ENCODE measurements around the gene FAF1. TPM values are rescaled to one million over a fixed set of nuclear protein-coding genes. Genes with fewer than 3 reads are reported as not detected.
"Not testable (repeated sequence)": the region's sequence is repeated elsewhere in the genome, so short reads cannot be mapped to it uniquely, and the experiment has no call there.

The FAF1 gene
- total and polyA plus RNA-seq, 4 donors = 27.2 to 51.6 (median 37.1) TPM

GRCh38 chr1:50531027-50531426 is 429.0 kb downstream of the FAF1 start:
- ATAC-seq (ENCODE audit: insufficient read depth, low FRiP score) (no peak), DNase-seq (no peak)
- Histone ChIP-seq H3K4me1 (ENCODE audit: control insufficient read depth in 5 of 5, insufficient read depth in 5 of 5, low read length in 5 of 5) (no peaks in the 10 kb centered on the region), H3K27me3 (ENCODE audit: control insufficient read depth in 3 of 3, insufficient read depth in 3 of 3, low read length in 2 of 3) (no peaks in the 10 kb centered on the region), H3K9ac (ENCODE audit: insufficient read depth in 1 of 2, low read length in 2 of 2) (no peak overlapping the region), H3K4me3 (no peak overlapping the region), H3K27ac (ENCODE audit: low read depth in 1 of 2, low read length in 1 of 2) (no peak overlapping the region), H3K9me3 (ENCODE audit: control insufficient read depth in 4 of 4, insufficient read depth in 3 of 4, low read length in 3 of 4) (no peaks in the 10 kb centered on the region), H3K36me3 (ENCODE audit: control insufficient read depth in 4 of 4, insufficient read depth in 4 of 4, low read length in 4 of 4) (peaks cover 0 to 6% (median 1%) of the 10 kb centered on the region in 4 donors)
- TF ChIP-seq, protein P1, sequence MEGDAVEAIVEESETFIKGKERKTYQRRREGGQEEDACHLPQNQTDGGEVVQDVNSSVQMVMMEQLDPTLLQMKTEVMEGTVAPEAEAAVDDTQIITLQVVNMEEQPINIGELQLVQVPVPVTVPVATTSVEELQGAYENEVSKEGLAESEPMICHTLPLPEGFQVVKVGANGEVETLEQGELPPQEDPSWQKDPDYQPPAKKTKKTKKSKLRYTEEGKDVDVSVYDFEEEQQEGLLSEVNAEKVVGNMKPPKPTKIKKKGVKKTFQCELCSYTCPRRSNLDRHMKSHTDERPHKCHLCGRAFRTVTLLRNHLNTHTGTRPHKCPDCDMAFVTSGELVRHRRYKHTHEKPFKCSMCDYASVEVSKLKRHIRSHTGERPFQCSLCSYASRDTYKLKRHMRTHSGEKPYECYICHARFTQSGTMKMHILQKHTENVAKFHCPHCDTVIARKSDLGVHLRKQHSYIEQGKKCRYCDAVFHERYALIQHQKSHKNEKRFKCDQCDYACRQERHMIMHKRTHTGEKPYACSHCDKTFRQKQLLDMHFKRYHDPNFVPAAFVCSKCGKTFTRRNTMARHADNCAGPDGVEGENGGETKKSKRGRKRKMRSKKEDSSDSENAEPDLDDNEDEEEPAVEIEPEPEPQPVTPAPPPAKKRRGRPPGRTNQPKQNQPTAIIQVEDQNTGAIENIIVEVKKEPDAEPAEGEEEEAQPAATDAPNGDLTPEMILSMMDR (IDR thresholded peaks at IDR 0.05; ENCODE audit: control extremely low read depth, extremely low read depth) = no peak
- 64 to 66% methylated on average over 2 of the region's 2 CpGs for WGBS, 2 donors

DNA sequence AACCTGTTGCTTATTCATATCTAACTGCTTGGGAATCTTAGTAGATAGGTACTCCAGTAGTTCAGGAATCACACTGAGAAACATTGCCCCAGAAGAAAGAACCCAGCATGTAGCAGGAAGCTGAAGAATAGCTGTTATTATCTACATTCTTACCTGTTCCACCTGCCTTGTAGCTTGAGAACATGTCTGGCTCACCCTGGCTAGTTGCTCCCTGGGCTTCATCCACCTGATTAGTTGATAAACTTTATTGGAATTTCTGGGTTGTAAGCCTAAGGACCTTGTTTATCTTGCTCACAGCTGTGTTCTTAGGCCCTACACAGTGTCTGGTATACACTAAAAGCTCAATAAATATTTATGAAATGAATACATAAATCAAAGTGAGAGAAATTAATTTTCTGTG is 430.6 kb downstream of the FAF1 start:
- no peak overlapping the region for H3K4me3 ChIP-seq
- TF ChIP-seq, protein P1 (IDR thresholded peaks at IDR 0.05; ENCODE audit: control extremely low read depth, extremely low read depth) = no peak
- ATAC-seq (ENCODE audit: insufficient read depth, low FRiP score) (no peak), DNase-seq (no peak)
- no peaks in the 10 kb centered on the region for H3K27me3 ChIP-seq (ENCODE audit: control insufficient read depth in 3 of 3, insufficient read depth in 3 of 3, low read length in 2 of 3)
- H3K27ac ChIP-seq (ENCODE audit: low read depth in 1 of 2, low read length in 1 of 2) = no peak overlapping the region
- no peaks in the 10 kb centered on the region for H3K4me1 ChIP-seq (ENCODE audit: control insufficient read depth in 5 of 5, insufficient read depth in 5 of 5, low read length in 5 of 5)
- peaks cover 0 to 6% (median 1%) of the 10 kb centered on the region in 4 donors for H3K36me3 ChIP-seq (ENCODE audit: control insufficient read depth in 4 of 4, insufficient read depth in 4 of 4, low read length in 4 of 4)
- H3K9me3 ChIP-seq (ENCODE audit: control insufficient read depth in 4 of 4, insufficient read depth in 3 of 4, low read length in 3 of 4) = no peaks in the 10 kb centered on the region
- no peak overlapping the region for H3K9ac ChIP-seq (ENCODE audit: insufficient read depth in 1 of 2, low read length in 2 of 2)

DNA sequence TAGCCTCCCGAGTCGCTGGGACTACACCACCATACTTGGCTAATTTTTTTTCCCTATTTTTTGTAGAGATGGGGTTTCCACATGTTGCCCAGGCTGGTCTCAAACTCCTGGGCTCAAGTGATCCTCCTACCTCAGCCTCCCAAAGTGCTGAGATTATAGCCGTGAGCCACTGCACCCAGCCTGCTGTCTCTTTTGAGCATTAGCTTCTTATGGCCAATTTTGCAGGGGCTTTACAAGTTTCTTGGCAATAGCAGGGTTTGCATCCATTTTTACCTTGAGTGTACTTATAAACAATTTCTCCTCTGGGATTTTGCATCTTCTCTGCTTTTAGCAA is 432.1 kb downstream of the FAF1 start:
- not testable (repeated sequence) for H3K4me1 ChIP-seq (ENCODE audit: control insufficient read depth in 5 of 5, insufficient read depth in 5 of 5, low read length in 5 of 5); DNase-seq; H3K9ac ChIP-seq (ENCODE audit: insufficient read depth in 1 of 2, low read length in 2 of 2); H3K9me3 ChIP-seq (ENCODE audit: control insufficient read depth in 4 of 4, insufficient read depth in 3 of 4, low read length in 3 of 4); ATAC-seq (ENCODE audit: insufficient read depth, low FRiP score); H3K27me3 ChIP-seq (ENCODE audit: control insufficient read depth in 3 of 3, insufficient read depth in 3 of 3, low read length in 2 of 3); H3K27ac ChIP-seq (ENCODE audit: low read depth in 1 of 2, low read length in 1 of 2); H3K36me3 ChIP-seq (ENCODE audit: control insufficient read depth in 4 of 4, insufficient read depth in 4 of 4, low read length in 4 of 4); H3K4me3 ChIP-seq
- 97% methylated on average over 3 of the region's 3 CpGs for WGBS, 2 donors

- no peak for DNase-seq
- TF ChIP-seq, protein P1 (IDR thresholded peaks at IDR 0.05; ENCODE audit: control extremely low read depth, extremely low read depth) = no peak
- WGBS, 2 donors = 93 to 97% methylated on average over 3 of the region's 3 CpGs
These were observed 432.6 kb downstream of the FAF1 start for GRCh38 chr1:50527249-50527986.

More at GRCh38 chr1:50527249-50527986, 432.6 kb downstream of the FAF1 start:
- Histone ChIP-seq H3K9ac (ENCODE audit: insufficient read depth in 1 of 2, low read length in 2 of 2) (no peak overlapping the region), H3K4me3 (no peak overlapping the region), H3K4me1 (ENCODE audit: control insufficient read depth in 5 of 5, insufficient read depth in 5 of 5, low read length in 5 of 5) (no peaks in the 10 kb centered on the region), H3K27ac (ENCODE audit: low read depth in 1 of 2, low read length in 1 of 2) (no peak overlapping the region), H3K36me3 (ENCODE audit: control insufficient read depth in 4 of 4, insufficient read depth in 4 of 4, low read length in 4 of 4) (peaks cover 0 to 6% (median under 1%) of the 10 kb centered on the region in 4 donors), H3K9me3 (ENCODE audit: control insufficient read depth in 4 of 4, insufficient read depth in 3 of 4, low read length in 3 of 4) (no peaks in the 10 kb centered on the region), H3K27me3 (ENCODE audit: control insufficient read depth in 3 of 3, insufficient read depth in 3 of 3, low read length in 2 of 3) (no peaks in the 10 kb centered on the region)
- no peak for ATAC-seq (ENCODE audit: insufficient read depth, low FRiP score)
